ENCODE data around the gene KCNK5.

Gene KCNK5

GRCh38 chr6:39240155-39240757 is 11.0 kb upstream of the KCNK5 start:
- DNase-seq (ENCODE audit: low read depth) = no peak

- DNase-seq (ENCODE audit: low read depth) = no peak
Measured at GRCh38 chr6:39239527-39240154, 10.4 kb upstream of the KCNK5 start.

GRCh38 chr6:39236742-39237141 is 7.5 kb upstream of the KCNK5 start:
- no peak for DNase-seq (ENCODE audit: low read depth)

GRCh38 chr6:39233333-39233732 is 4.1 kb upstream of the KCNK5 start:
- DNase-seq (ENCODE audit: low read depth) = no peak

GRCh38 chr6:39231521-39232243 is 2.4 kb upstream of the KCNK5 start:
- no peak for DNase-seq (ENCODE audit: low read depth)

GRCh38 chr6:39230654-39231035 is 1.4 kb upstream of the KCNK5 start:
- DNase-seq (ENCODE audit: low read depth) = no peak

GRCh38 chr6:39228111-39228971 is 934 bp downstream of the KCNK5 start:
- DNase-seq (ENCODE audit: low read depth) = no peak

- DNase-seq (ENCODE audit: low read depth) = no peak
Measured at GRCh38 chr6:39227476-39227875, 1.8 kb downstream of the KCNK5 start.

GRCh38 chr6:39226639-39227329 is 2.5 kb downstream of the KCNK5 start:
- no peak for DNase-seq (ENCODE audit: low read depth)

GRCh38 chr6:39225946-39226437 is 3.3 kb downstream of the KCNK5 start:
- no peak for DNase-seq (ENCODE audit: low read depth)

- DNase-seq (ENCODE audit: low read depth) = no peak
Measured at GRCh38 chr6:39225543-39225942, 3.7 kb downstream of the KCNK5 start.

- no peak for DNase-seq (ENCODE audit: low read depth)
Measured at GRCh38 chr6:39224523-39225182, 4.6 kb downstream of the KCNK5 start.

- no peak for DNase-seq (ENCODE audit: low read depth)
Measured at GRCh38 chr6:39224011-39224410, 5.3 kb downstream of the KCNK5 start.

- no peak for DNase-seq (ENCODE audit: low read depth)
Measured at GRCh38 chr6:39223555-39223954, 5.7 kb downstream of the KCNK5 start.

- DNase-seq (ENCODE audit: low read depth) = no peak
Measured at GRCh38 chr6:39223061-39223460, 6.2 kb downstream of the KCNK5 start.

- DNase-seq (ENCODE audit: low read depth) = no peak
Measured at GRCh38 chr6:39221779-39222641, 7.3 kb downstream of the KCNK5 start.

- DNase-seq (ENCODE audit: low read depth) = no peak
Measured at GRCh38 chr6:39221115-39221514, 8.2 kb downstream of the KCNK5 start.

GRCh38 chr6:39218868-39219567 is 10.3 kb downstream of the KCNK5 start:
- no peak for DNase-seq (ENCODE audit: low read depth)

- DNase-seq (ENCODE audit: low read depth) = no peak
Measured at GRCh38 chr6:39217177-39217864, 12.0 kb downstream of the KCNK5 start.

Data from activated T-cell treated with anti-CD3 and anti-CD28 coated beads for 1 hour (primary cell).